Hepatocyte (in vitro differentiated cells): ENCODE results near the gene KCNG4. TPM values are rescaled to one million over a fixed set of nuclear protein-coding genes. Genes with fewer than 3 reads are reported as not detected.

Source experiments
- DNase-seq: peaks from one replicate; pipeline ENCODE4 v3.0.0-alpha.2; 2016; ENCODE audit warnings: low spot score
- H2AFZ ChIP-seq: fragments of 200-600 bp; sonication (generic); 2 replicates; pipeline ENCODE4 v1.6.0; 2016; ENCODE audit warnings: antibody characterized with exemption, mild to moderate bottlenecking
- H3K27ac ChIP-seq: fragments of 200-600 bp; sonication (generic); 2 replicates; pipeline ENCODE4 v1.5.1; 2016; ENCODE audit warnings: mild to moderate bottlenecking
- H3K27me3 ChIP-seq: fragments of 200-600 bp; sonication (generic); 2 replicates; pipeline ENCODE4 v1.6.1; 2016
- H3K36me3 ChIP-seq: fragments of 200-600 bp; sonication (generic); replicated peaks from 2 replicates; pipeline ENCODE4 v1.5.1; 2016; ENCODE audit warnings: low read depth; ENCODE audit not compliant: insufficient read depth
- H3K4me1 ChIP-seq: fragments of 200-600 bp; sonication (generic); 2 replicates; pipeline ENCODE4 v1.5.1; 2016; ENCODE audit warnings: mild to moderate bottlenecking, moderate library complexity; ENCODE audit not compliant: insufficient read depth
- H3K4me2 ChIP-seq: fragments of 200-600 bp; sonication (generic); 2 replicates; pipeline ENCODE4 v1.6.0; 2016
- H3K4me3 ChIP-seq: fragments of 200-600 bp; sonication (generic); 2 replicates; pipeline ENCODE4 v1.5.1; 2016; ENCODE audit warnings: mild to moderate bottlenecking
- H3K79me2 ChIP-seq: fragments of 200-600 bp; sonication (generic); 2 replicates; pipeline ENCODE4 v1.6.0; 2017; ENCODE audit warnings: mild to moderate bottlenecking
- H3K9me2 ChIP-seq: fragments of 200-600 bp; sonication (generic); replicated peaks from 2 replicates; pipeline ENCODE4 v1.6.0; 2017; ENCODE audit warnings: mild to moderate bottlenecking; ENCODE audit not compliant: insufficient read depth
- H3K9me3 ChIP-seq: fragments of 200-600 bp; sonication (generic); 2 replicates; pipeline ENCODE4 v1.5.1; 2016; ENCODE audit warnings: low read depth, mild to moderate bottlenecking
- H4K20me1 ChIP-seq: fragments of 200-600 bp; sonication (generic); 2 replicates; pipeline ENCODE4 v1.6.0; 2016; ENCODE audit warnings: mild to moderate bottlenecking; ENCODE audit not compliant: insufficient read depth, poor library complexity, severe bottlenecking
- EZH2 ChIP-seq: fragments of 200-600 bp; sonication (generic); IDR thresholded peaks from 2 replicates; pipeline ENCODE4 v1.6.1; 2016; ENCODE audit warnings: antibody characterized with exemption, mild to moderate bottlenecking, borderline replicate concordance
- EZH2phosphoT487 ChIP-seq: fragments of 200-600 bp; sonication (generic); IDR thresholded peaks from one replicate; pipeline ENCODE4 v1.6.1; 2018; ENCODE audit warnings: antibody characterized with exemption, mild to moderate bottlenecking, low read depth, moderate library complexity; ENCODE audit not compliant: unreplicated experiment, severe bottlenecking
- WGBS: methylation state at CpG from one replicate; pipeline ENCODE4 v1.1.6; 2016; ENCODE audit warnings: low lambda C conversion rate; ENCODE audit errors: missing lambda C conversion rate; 5-methylcytosine and 5-hydroxymethylcytosine counted together
- polyA plus RNA-seq: library from polyadenylated mRNA; unstranded; fragments of >200 nt; fragmentation: Nextera tagmentation; extraction: Ambion mirVana; gene quantifications from 2 replicates; pipeline ENCODE4 v1.2.1, GENCODE V29; 2016
- total RNA-seq: library from RNA; depleted of rRNA; stranded (reverse); fragments of >200 nt; gene quantifications from 2 replicates; pipeline ENCODE4 v1.2.3, GENCODE V29; 2014
- TF ChIP-seq, protein P1 (sequence below): fragments of 200-600 bp; sonication (generic); IDR thresholded peaks from 2 replicates; pipeline ENCODE4 v1.5.1; 2016; ENCODE audit warnings: antibody characterized with exemption, mild to moderate bottlenecking; ENCODE audit not compliant: poor library complexity

Gene KCNG4
- total and polyA plus RNA-seq, 2 experiments from 2014 or later: not detected

DNA sequence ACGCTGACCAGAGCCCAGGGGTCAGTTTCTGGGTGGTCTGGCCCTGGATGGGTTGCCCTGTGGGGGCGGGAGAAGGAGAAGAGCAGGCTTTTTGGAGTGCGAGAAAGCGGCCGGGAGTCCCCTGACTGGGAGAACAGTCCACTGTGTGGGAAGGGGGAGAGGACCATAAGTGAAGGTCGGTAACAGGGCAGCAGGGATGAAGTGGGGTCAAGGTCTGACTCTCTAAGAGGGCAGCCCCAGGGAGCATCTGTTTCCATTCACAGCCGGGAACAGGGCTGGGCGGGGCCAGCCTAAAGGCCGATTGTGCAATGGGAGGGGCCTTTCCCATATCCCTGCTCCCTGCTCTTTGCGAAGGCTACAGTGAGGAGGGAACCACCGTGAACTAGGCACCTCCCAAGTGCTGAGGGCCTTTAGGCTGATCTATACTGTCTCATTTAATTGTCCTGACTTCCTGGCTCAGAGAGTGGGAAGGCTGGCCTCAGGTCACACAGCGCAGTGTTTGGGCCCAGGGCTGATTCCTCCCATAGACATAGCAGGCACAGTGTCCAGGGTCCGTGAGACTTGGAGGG lies 44.4 kb upstream of the KCNG4 start:
- Histone ChIP-seq H3K4me2 (no peak overlapping the region), H3K27me3 (no peaks in the 10 kb centered on the region), H3K9me2 (no peaks in the 10 kb centered on the region), H3K79me2 (no peaks in the 10 kb centered on the region), H3K4me3 (no peak overlapping the region), H3K27ac (peak overlapping the region; percentile 59), H3K4me1 (peaks cover 17% of the 10 kb centered on the region), H3K9me3 (no peaks in the 10 kb centered on the region), H3K36me3 (no peaks in the 10 kb centered on the region), H2AFZ (no peak overlapping the region), H4K20me1 (no peaks in the 10 kb centered on the region)
- no peak for TF ChIP-seq EZH2phosphoT487
- TF ChIP-seq EZH2: no peak
- TF ChIP-seq, protein P1, sequence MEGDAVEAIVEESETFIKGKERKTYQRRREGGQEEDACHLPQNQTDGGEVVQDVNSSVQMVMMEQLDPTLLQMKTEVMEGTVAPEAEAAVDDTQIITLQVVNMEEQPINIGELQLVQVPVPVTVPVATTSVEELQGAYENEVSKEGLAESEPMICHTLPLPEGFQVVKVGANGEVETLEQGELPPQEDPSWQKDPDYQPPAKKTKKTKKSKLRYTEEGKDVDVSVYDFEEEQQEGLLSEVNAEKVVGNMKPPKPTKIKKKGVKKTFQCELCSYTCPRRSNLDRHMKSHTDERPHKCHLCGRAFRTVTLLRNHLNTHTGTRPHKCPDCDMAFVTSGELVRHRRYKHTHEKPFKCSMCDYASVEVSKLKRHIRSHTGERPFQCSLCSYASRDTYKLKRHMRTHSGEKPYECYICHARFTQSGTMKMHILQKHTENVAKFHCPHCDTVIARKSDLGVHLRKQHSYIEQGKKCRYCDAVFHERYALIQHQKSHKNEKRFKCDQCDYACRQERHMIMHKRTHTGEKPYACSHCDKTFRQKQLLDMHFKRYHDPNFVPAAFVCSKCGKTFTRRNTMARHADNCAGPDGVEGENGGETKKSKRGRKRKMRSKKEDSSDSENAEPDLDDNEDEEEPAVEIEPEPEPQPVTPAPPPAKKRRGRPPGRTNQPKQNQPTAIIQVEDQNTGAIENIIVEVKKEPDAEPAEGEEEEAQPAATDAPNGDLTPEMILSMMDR: no peak
- WGBS: 36% methylated on average over 13 of the region's 13 CpGs
- DNase-seq: peak; percentile 59

DNA sequence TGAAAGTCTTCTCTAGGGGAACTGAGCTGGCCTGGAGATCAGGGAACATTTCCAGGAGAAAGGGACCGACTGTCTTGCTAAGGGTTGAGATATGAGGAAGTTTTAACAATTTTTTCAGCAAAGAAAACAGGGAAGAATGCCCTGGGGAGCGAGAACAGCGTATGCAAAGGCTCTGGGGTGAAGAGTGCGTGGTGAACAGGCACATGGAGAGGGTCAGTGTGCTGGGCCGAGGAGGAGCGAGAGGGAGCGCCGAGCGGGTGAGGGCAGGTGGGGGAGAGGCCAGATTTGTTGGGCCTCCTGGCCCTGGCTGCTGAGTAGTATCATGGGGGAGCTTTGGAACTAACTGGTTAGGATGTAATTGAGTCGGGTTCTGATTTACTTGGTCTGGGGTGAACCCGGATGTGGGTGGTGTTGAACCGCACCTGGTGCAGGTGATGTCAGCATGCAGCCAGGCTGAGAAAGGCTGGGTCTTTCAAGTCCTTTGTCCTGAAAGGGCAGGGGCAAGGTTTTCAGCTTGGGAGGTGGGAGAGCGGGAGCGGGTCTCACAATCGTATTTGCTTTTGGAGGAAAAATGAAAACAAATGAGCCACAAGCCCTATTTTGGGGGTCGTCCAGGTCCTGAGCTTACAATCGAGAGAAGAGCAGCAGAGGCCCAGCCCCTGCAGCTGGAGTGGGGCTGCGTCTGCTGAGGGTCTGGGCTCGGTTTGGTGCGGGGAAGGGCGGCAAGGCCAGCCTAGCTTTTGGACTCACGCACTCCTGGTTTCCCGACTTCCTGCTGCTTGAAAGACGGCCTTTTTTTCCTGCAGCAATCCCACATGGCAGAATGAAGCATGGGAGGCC lies 43.7 kb upstream of the KCNG4 start:
- H3K9me3 ChIP-seq: no peaks in the 10 kb centered on the region
- peak overlapping the region; percentile 59 for H3K27ac ChIP-seq
- no peak overlapping the region for H2AFZ ChIP-seq
- H3K4me1 ChIP-seq: peaks cover 17% of the 10 kb centered on the region
- WGBS: 80% methylated on average over 24 of the region's 24 CpGs
- no peak for TF ChIP-seq EZH2phosphoT487
- TF ChIP-seq EZH2: no peak
- TF ChIP-seq, protein P1: no peak
- H4K20me1 ChIP-seq: no peaks in the 10 kb centered on the region
- no peaks in the 10 kb centered on the region for H3K27me3 ChIP-seq
- no peaks in the 10 kb centered on the region for H3K36me3 ChIP-seq
- H3K4me3 ChIP-seq: no peak overlapping the region
- DNase-seq: no peak
- H3K9me2 ChIP-seq: no peaks in the 10 kb centered on the region
- no peak overlapping the region for H3K4me2 ChIP-seq
- H3K79me2 ChIP-seq: no peaks in the 10 kb centered on the region

DNA sequence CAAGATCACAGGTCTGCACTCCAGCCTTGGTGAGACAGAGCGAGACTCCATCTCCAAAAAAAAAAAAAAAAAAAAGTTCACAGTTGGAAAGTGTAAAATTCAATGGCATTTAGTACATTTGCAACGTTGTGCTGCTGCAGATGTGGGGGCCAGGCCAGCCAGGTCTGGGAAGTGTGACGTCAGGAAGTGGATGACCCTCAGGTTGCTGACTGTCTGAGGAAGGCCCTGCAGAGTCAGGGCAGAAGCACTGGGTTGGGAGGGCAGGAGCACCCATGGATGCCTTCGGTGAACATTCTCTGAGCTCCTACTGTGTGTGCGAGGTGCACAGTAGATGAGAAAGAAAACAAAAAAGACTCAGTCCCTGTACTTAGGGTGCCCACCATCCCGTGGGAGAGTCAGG lies 42.7 kb upstream of the KCNG4 start:
- peaks cover 17% of the 10 kb centered on the region for H3K4me1 ChIP-seq
- no peak overlapping the region for H3K4me3 ChIP-seq
- 87% methylated on average over 6 of the region's 6 CpGs for WGBS
- no peak overlapping the region for H3K4me2 ChIP-seq
- H3K9me2 ChIP-seq: no peaks in the 10 kb centered on the region
- H3K27me3 ChIP-seq: no peaks in the 10 kb centered on the region
- no peaks in the 10 kb centered on the region for H3K79me2 ChIP-seq
- H4K20me1 ChIP-seq: no peaks in the 10 kb centered on the region
- no peak for DNase-seq
- no peaks in the 10 kb centered on the region for H3K36me3 ChIP-seq
- H3K9me3 ChIP-seq: no peaks in the 10 kb centered on the region
- no peak overlapping the region for H3K27ac ChIP-seq
- no peak overlapping the region for H2AFZ ChIP-seq
- TF ChIP-seq EZH2 (no peak), EZH2phosphoT487 (no peak)
- TF ChIP-seq, protein P1: no peak
